Progenitor cell of endocrine pancreas (in vitro differentiated cells): Measurements from ENCODE around the gene HTRA3. TPM values are rescaled to one million over a fixed set of nuclear protein-coding genes. Genes with fewer than 3 reads are reported as not detected.

Source experiments
- DNase-seq: peaks from one replicate; pipeline ENCODE4 v3.0.0; 2021; ENCODE audit warnings: low spot score; ENCODE audit not compliant: unreplicated experiment
- H3K27ac Mint-ChIP-seq: 2 replicates; pipeline ENCODE4 v1.8.0; 2021; ENCODE audit warnings: mild to moderate bottlenecking, moderate library complexity, mixed read lengths
- H3K27me3 Mint-ChIP-seq: 2 replicates; pipeline ENCODE4 v1.8.0; 2021; ENCODE audit warnings: mixed read lengths
- H3K36me3 Mint-ChIP-seq: 2 replicates; pipeline ENCODE4 v1.8.0; 2022; ENCODE audit warnings: mixed read lengths; ENCODE audit not compliant: insufficient read depth
- H3K4me1 Mint-ChIP-seq: 2 replicates; pipeline ENCODE4 v1.8.0; 2021; ENCODE audit warnings: low read depth, mixed read lengths
- H3K4me3 Mint-ChIP-seq: 2 replicates; pipeline ENCODE4 v1.8.0; 2021; ENCODE audit warnings: low read depth, mild to moderate bottlenecking, moderate library complexity, mixed read lengths
- H3K9me3 Mint-ChIP-seq: 2 replicates; pipeline ENCODE4 v1.8.0; 2021; ENCODE audit warnings: low read depth, mixed read lengths
- total RNA-seq: library from RNA; stranded (reverse); gene quantifications from 2 replicates; pipeline ENCODE4 v1.2.1, GENCODE V29; 2021
- TF ChIP-seq, protein P1 (sequence below): fragments of 200-600 bp; sonication (generic); IDR thresholded peaks from one replicate; pipeline ENCODE4 v1.5.0; 2021; ENCODE audit warnings: antibody characterized with exemption, mild to moderate bottlenecking; ENCODE audit not compliant: unreplicated experiment

The HTRA3 gene
- total RNA-seq, 1 donor from 2014 or later, result 0.86 TPM

DNA sequence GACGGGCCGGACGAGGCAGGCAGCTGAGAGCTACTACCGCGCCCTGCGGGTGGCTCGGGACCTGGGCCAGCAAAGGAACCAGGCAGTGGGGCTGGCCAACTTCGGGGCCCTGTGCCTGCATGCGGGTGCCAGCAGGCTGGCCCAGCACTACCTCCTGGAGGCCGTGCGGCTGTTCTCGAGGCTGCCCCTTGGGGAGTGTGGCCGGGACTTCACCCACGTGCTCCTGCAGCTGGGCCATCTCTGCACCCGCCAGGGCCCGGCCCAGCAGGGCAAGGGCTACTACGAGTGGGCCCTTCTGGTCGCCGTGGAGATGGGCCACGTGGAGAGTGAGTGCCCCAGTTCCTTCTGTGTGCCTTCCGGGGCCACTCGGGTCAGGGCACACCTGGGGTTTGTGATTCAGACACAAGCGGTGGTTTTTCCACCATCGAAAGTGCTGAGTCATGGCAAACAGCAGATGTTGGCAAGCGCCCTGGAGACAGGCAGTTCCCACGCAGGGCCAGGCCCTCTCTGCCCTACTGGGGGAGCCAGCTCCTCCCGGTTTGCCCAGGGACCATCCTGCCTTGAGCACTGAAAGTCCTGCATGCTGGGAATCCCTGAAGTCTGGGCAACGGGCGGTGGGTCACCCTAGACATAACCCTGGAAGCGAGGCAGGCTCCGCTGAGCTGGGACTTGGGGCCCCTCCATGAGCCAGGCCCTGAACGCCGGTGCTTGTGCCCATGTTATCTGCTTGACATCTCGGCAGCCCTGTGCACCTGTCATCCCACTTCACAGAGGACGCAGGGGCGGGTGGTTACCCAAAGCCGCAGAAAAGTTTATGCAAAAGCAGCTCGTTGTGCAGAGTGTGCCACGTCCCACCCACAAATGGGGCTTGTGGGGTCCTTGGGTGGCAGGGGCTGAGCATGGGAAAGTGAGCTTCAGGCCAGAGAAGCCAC is 41.0 kb upstream of the HTRA3 start:
- TF ChIP-seq, protein P1, sequence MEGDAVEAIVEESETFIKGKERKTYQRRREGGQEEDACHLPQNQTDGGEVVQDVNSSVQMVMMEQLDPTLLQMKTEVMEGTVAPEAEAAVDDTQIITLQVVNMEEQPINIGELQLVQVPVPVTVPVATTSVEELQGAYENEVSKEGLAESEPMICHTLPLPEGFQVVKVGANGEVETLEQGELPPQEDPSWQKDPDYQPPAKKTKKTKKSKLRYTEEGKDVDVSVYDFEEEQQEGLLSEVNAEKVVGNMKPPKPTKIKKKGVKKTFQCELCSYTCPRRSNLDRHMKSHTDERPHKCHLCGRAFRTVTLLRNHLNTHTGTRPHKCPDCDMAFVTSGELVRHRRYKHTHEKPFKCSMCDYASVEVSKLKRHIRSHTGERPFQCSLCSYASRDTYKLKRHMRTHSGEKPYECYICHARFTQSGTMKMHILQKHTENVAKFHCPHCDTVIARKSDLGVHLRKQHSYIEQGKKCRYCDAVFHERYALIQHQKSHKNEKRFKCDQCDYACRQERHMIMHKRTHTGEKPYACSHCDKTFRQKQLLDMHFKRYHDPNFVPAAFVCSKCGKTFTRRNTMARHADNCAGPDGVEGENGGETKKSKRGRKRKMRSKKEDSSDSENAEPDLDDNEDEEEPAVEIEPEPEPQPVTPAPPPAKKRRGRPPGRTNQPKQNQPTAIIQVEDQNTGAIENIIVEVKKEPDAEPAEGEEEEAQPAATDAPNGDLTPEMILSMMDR, result no peak
- no peaks in the 10 kb centered on the region for H3K9me3 Mint-ChIP-seq
- no peak overlapping the region for H3K4me3 Mint-ChIP-seq
- no peaks in the 10 kb centered on the region for H3K27me3 Mint-ChIP-seq
- H3K27ac Mint-ChIP-seq, result no peak overlapping the region
- DNase-seq, result no peak
- peaks cover 18% of the 10 kb centered on the region for H3K4me1 Mint-ChIP-seq
- no peaks in the 10 kb centered on the region for H3K36me3 Mint-ChIP-seq

DNA sequence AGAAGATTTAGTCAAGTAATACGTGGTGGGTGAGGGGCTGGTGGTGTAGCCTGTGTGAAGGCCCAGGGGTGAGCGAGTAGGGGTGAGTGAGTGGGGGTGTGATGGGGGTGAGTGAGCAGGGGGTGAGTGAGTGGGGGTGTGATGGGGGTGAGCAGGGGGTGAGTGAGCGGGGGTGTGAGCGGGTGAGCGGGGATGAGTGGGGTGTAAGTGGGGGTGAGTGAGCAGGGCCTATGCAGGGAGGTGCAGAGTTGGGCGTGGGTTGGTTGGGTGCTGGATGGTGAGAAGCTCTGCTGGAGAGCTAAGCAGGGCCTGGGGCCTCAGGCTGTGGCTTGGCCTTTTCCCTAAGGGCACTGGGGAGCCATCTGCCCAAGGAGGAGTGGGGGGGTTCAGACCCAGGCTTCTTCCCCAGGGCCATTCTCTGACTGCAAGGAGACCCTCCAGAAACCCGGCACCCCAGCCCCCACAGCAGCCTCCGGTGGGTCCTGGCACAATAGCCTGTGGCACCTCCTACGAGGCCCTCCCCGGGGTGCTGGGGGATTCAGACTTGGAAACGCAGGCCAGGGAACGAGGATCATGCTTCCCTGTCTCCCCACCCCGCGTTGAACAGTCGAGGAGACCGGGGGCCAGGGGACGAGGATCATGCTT is 40.1 kb upstream of the HTRA3 start:
- TF ChIP-seq, protein P1, result no peak
- no peaks in the 10 kb centered on the region for H3K36me3 Mint-ChIP-seq
- no peaks in the 10 kb centered on the region for H3K27me3 Mint-ChIP-seq
- H3K4me3 Mint-ChIP-seq, result no peak overlapping the region
- no peak for DNase-seq
- no peak overlapping the region for H3K27ac Mint-ChIP-seq
- peaks cover 16% of the 10 kb centered on the region for H3K4me1 Mint-ChIP-seq
- H3K9me3 Mint-ChIP-seq, result no peaks in the 10 kb centered on the region

DNA sequence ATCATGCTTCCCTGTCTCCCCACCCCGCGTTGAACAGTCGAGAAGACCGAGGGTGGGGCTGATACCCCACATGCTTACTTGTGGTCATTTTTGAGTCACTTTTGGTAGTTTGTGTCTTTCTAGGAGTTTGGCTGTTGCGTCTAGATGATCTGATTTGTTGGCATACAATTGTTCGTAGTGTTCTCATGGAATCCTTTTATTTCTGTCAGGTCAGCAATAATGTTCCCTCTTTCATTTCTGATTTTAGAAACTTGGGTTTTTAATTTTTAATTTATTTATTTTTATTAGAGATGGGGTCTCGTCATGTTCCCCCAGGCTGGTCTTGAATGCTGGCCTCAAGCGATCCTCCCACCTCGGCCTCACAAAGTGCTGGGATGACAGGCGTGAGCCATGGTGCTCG is 39.5 kb upstream of the HTRA3 start:
- Mint-ChIP-seq H3K27me3 (no peaks in the 10 kb centered on the region), H3K4me3 (no peak overlapping the region), H3K27ac (no peak overlapping the region), H3K36me3 (no peaks in the 10 kb centered on the region), H3K4me1 (peaks cover 14% of the 10 kb centered on the region), H3K9me3 (no peaks in the 10 kb centered on the region)
- TF ChIP-seq, protein P1, result no peak
- no peak for DNase-seq

DNA sequence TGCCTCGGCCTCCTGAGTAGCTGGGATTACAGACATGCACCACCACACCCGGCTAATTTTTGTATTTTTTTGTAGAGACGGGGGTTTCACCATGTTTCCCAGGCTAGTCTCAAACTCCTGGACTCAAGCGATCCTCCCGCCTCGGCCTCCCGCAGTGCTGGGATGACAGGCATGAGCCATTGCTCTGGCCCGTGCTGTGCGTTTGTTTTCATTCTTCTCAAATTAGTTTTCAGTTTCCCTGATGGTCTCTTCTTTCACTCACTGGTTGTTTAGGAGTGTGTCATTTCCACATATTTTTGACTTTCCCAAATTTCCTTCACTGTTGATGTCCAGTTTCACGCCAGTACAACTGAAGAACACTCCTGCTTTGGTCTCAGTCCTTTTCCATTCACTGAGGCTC is 38.7 kb upstream of the HTRA3 start:
- no peak for DNase-seq
- Mint-ChIP-seq H3K36me3 (no peaks in the 10 kb centered on the region), H3K4me1 (peaks cover 7% of the 10 kb centered on the region), H3K27ac (no peak overlapping the region), H3K27me3 (no peaks in the 10 kb centered on the region), H3K9me3 (no peaks in the 10 kb centered on the region), H3K4me3 (no peak overlapping the region)
- TF ChIP-seq, protein P1, result no peak

DNA sequence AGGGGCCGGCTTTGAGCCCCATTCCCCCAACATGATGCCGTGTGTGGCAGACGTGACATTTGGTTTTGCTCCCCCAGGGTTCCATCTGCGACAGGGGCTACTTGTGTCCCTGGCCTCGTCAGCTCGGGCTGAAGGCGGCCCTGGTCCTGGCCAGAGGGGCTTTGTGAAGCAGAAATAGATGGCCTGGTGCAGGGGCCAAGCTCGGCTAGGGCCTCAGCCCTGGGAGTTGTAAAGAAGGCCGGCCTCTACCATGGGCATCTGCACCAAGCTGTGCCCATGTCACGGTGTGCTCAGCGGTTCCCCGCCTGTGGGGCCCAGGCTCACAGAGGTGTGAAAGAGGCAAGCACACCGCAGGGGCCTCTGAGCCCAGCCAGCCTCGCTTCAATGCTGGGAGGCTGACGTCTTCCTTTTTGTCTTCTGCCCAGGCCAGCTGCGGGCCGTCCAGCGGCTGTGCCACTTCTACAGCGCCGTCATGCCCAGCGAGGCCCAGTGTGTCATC is 38.0 kb upstream of the HTRA3 start:
- H3K27me3 Mint-ChIP-seq, result no peaks in the 10 kb centered on the region
- H3K4me3 Mint-ChIP-seq, result no peak overlapping the region
- H3K36me3 Mint-ChIP-seq, result no peaks in the 10 kb centered on the region
- TF ChIP-seq, protein P1, result no peak
- no peaks in the 10 kb centered on the region for H3K9me3 Mint-ChIP-seq
- peaks cover 1% of the 10 kb centered on the region for H3K4me1 Mint-ChIP-seq
- no peak overlapping the region for H3K27ac Mint-ChIP-seq
- no peak for DNase-seq
